ENCODE data around the gene EDC4. TPM values are rescaled to one million over a fixed set of nuclear protein-coding genes. Genes with fewer than 3 reads are reported as not detected.
"Not testable (repeated sequence)": the region's sequence is repeated elsewhere in the genome, so short reads cannot be mapped to it uniquely, and the experiment has no call there.

EDC4 gene
- total RNA-seq, 1 donor from 2014 or later = 48.4 TPM

DNA sequence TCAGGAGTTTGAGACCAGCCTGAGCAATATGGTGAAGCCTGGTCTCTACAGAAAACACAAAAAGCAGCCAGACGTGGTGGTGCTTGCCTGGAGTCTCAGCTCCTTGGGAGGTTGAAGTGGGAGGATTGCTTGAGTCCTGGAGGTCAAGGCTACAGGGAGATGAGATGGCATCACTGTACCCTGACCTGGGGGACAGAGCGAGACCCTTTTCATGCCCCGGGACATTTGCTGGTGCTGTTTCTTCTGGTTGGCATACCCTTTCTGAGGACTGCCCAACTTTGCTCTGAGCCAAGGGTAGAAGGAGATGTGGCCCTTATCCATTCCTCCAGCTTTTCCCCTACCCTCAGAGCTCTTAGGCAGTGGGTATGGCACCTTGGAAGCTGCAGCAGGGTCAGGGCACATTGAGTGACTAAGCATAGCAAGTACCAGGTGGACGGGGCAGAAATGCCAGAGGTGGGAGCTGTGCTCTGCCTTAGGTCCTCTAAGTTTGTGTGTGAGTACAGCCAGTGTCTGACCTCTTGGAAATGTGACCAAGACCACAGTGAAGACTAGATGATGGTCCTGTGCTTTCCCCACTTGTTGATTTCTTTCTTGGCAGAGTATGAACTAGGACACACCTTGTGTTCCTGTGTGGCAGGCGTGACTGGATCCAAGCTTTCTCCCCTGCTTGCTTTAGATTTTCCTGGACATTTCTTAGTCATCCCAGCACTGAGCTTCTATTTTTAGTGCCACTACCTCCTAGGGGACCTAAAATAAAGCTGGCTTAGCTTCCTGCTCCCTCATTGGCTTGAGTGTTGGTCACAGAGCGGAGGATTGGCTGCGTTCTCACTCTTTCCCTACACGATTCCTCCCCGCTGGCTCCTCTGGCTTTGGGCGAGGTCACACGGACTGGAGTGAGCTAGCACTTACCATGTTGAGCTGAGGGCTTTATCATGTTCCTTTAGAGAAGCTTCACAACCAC is 9.9 kb upstream of the EDC4 start:
- TF ChIP-seq CTCF (IDR thresholded peaks at IDR 0.05; ENCODE audit: insufficient read depth, low read length, poor library complexity, severe bottlenecking) = no peak
- H3K4me3 ChIP-seq (ENCODE audit: low read depth, low read length) = no peak overlapping the region
- no peak for DNase-seq (ENCODE audit: low read depth)
- no peaks in the 10 kb centered on the region for H3K27me3 ChIP-seq (ENCODE audit: control insufficient read depth, insufficient read depth, low read length)
- H3K36me3 ChIP-seq (ENCODE audit: control insufficient read depth, insufficient read depth, low read length) = peaks cover 3% of the 10 kb centered on the region

DNA sequence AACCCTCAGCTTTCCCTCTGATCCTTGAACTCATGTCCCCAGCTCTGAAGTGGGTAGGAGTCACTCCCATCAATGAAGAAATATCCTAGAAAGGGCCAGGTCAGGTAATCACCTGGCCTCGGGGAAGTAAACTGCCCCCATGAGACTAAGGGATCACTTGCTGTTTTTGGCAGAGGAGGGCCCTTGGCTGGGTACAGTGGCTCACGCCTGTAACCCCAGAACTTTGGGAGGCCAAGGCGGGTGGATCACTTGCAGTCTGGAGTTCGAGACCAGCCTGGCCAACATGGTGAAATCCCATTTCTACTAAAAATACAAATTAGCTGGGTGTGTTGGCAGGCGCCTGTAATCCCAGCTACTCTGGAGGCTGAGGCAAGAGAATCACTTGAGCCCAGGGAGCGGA is 8.8 kb upstream of the EDC4 start:
- not testable (repeated sequence) for H3K4me3 ChIP-seq (ENCODE audit: low read depth, low read length); DNase-seq (ENCODE audit: low read depth); H3K27me3 ChIP-seq (ENCODE audit: control insufficient read depth, insufficient read depth, low read length); H3K36me3 ChIP-seq (ENCODE audit: control insufficient read depth, insufficient read depth, low read length)

DNA sequence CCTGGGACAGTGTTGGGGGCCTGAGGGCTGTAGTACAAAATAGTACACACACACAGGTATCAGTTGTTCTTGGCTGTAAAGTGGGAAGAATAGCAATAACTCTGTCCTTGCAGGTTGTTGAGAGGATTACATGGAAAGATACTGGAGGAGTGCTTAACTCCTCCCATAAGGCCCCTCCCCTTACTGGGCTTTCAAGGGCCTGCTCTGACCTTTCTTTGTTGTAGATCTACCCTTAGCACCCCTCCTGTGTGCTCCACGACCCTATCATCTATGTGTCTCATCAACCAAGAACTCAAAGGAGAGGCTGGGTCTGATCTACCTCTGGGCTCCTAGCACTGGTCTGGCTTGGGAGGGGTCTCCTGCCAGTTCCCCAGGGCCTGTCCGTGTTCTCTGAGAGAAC is 8.3 kb upstream of the EDC4 start:
- Histone ChIP-seq H3K36me3 (ENCODE audit: control insufficient read depth, insufficient read depth, low read length) (peaks cover 3% of the 10 kb centered on the region), H3K27me3 (ENCODE audit: control insufficient read depth, insufficient read depth, low read length) (no peaks in the 10 kb centered on the region), H3K4me3 (ENCODE audit: low read depth, low read length) (no peak overlapping the region)
- DNase-seq (ENCODE audit: low read depth) = no peak
- no peak for TF ChIP-seq CTCF (IDR thresholded peaks at IDR 0.05; ENCODE audit: insufficient read depth, low read length, poor library complexity, severe bottlenecking)

DNA sequence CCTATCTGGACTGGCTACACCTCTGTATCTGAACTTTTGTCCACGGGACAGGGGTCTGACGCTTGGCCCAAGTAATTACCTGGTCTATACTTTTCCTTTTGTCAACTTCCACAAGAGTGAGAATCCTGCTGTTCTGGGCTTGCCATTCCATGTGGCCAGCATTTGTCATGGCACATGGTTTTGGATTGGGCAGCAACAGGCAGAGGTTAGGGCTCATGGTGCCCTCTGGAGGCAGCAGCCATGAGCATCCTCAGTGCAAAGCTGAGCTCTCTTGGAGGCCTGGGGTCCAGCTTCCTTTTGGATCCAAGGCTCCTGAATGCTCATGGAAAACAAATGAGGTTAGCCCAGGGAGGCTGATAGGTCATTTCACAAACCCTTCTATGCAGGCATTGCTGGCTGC is 7.5 kb upstream of the EDC4 start:
- no peak for DNase-seq (ENCODE audit: low read depth)
- H3K4me3 ChIP-seq (ENCODE audit: low read depth, low read length) = no peak overlapping the region
- H3K36me3 ChIP-seq (ENCODE audit: control insufficient read depth, insufficient read depth, low read length) = peaks cover 3% of the 10 kb centered on the region
- TF ChIP-seq CTCF (IDR thresholded peaks at IDR 0.05; ENCODE audit: insufficient read depth, low read length, poor library complexity, severe bottlenecking) = peak; percentile 43
- H3K27me3 ChIP-seq (ENCODE audit: control insufficient read depth, insufficient read depth, low read length) = no peaks in the 10 kb centered on the region

- DNase-seq (ENCODE audit: low read depth) = no peak
- no peaks in the 10 kb centered on the region for H3K27me3 ChIP-seq (ENCODE audit: control insufficient read depth, insufficient read depth, low read length)
- TF ChIP-seq CTCF (IDR thresholded peaks at IDR 0.05; ENCODE audit: insufficient read depth, low read length, poor library complexity, severe bottlenecking) = no peak
- H3K36me3 ChIP-seq (ENCODE audit: control insufficient read depth, insufficient read depth, low read length) = peaks cover 2% of the 10 kb centered on the region
- no peak overlapping the region for H3K4me3 ChIP-seq (ENCODE audit: low read depth, low read length)
Measured at GRCh38 chr16:67868290-67868689, 4.6 kb upstream of the EDC4 start.

DNA sequence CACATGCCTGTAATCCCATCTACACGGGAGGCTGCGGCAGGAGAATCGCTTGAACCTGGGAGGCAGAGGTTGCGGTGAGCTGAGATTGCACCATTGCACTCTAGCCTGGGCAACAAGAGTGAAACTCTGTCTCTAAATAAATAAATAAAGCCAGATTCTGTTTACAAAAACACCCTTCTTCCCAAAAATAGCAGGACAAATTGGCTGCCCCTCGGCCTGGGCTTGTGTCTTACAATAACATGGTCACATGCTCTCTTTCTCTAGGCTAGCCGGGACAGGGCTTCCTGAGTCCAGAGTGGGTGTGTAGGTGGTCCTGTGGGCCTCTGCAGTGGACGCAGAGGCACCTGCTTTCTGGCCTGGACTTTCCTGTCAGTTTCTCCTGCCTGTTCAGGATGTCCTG is 3.2 kb upstream of the EDC4 start:
- peaks cover 2% of the 10 kb centered on the region for H3K36me3 ChIP-seq (ENCODE audit: control insufficient read depth, insufficient read depth, low read length)
- no peak for TF ChIP-seq CTCF (IDR thresholded peaks at IDR 0.05; ENCODE audit: insufficient read depth, low read length, poor library complexity, severe bottlenecking)
- no peak for DNase-seq (ENCODE audit: low read depth)
- H3K27me3 ChIP-seq (ENCODE audit: control insufficient read depth, insufficient read depth, low read length) = no peaks in the 10 kb centered on the region
- no peak overlapping the region for H3K4me3 ChIP-seq (ENCODE audit: low read depth, low read length)
